Stomach (tissue), 4 donors: ENCODE results near the gene C2CD4C.

ENCODE experiments used
- CTCF ChIP-seq, 7 experiments: fragments of 450-650 bp in 4 of 7; fragments of 200-600 bp in 3 of 7; sonication (generic) in 3 of 7; IDR thresholded peaks; one replicate each; pipeline ENCODE4 v1.5.1; 2016 to 2019; ENCODE audit warnings: antibody characterized with exemption in 7 of 7, control low read depth in 2 of 7, mild to moderate bottlenecking in 1 of 7
- POLR2A ChIP-seq, 4 donors: fragments of 450-650 bp; IDR thresholded peaks; one replicate each; pipeline ENCODE4 v1.6.1; 2016; ENCODE audit warnings: antibody characterized with exemption in 4 of 4, control low read depth in 2 of 4, mild to moderate bottlenecking in 1 of 4, moderate library complexity in 1 of 4
- POLR2AphosphoS5 ChIP-seq, 3 donors: sonication (generic); formaldehyde crosslinking; IDR thresholded peaks; one replicate each; pipeline ENCODE4 v1.6.1; 2016; ENCODE audit warnings: antibody characterized with exemption in 3 of 3

DNA sequence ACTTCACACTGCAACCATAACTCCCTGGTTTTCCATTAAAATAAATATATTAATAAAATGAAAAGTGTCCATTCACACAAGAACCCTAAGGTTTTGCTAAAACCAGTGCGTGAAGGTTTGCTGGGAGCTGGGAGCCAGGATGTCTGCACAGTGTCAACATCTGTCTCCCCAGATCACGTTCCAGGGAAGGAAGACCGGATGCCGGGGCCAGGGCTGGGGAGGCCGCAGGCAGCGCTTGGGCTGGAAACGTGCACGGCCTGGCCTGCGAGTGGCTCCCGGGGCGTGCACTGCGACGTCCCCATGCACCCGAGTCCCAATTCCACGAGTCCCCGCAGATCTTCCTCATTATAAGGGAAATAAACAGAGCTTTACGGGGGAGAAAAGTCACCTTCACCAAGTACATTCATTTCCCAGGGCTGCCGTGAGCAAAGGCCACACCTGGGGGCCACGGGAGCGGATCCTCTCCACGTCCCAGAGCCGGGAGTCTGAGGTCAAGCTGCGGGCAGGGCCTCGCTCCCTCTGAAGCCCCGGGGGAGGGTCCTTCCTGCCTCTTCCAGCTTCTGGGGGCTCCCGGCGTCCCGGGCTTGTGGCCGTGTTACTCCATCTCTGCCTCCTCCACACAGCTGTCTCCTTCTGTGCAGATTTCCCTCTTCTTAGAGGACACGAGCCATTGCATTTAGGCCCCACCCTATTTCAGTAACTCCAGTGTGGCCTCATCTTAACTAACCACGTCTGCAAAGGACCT, 39.0 kb upstream of the C2CD4C start:
- TF ChIP-seq CTCF (IDR thresholded peaks at IDR 0.05) (no peak), POLR2AphosphoS5 (IDR thresholded peaks at IDR 0.05) (peak in 2 of 3 donors; percentile 21 to 55), POLR2A (IDR thresholded peaks at IDR 0.05) (no peak)
